HG03521 (cell line): Measurements from ENCODE around the gene B3GALNT2.
A peak's percentile ranks its signal among the peaks of the same experiment; 100 is the strongest.
"Not testable (repeated sequence)": the region's sequence is repeated elsewhere in the genome, so short reads cannot be mapped to it uniquely, and the experiment has no call there.

ENCODE experiments used
- ATAC-seq: cut with Tn5 transposase; IDR thresholded peaks from one replicate; pipeline ENCODE4 v1.9.1; 2021; ENCODE audit warnings: mild to moderate bottlenecking, moderate library complexity; ENCODE audit not compliant: unreplicated experiment

Gene B3GALNT2

DNA sequence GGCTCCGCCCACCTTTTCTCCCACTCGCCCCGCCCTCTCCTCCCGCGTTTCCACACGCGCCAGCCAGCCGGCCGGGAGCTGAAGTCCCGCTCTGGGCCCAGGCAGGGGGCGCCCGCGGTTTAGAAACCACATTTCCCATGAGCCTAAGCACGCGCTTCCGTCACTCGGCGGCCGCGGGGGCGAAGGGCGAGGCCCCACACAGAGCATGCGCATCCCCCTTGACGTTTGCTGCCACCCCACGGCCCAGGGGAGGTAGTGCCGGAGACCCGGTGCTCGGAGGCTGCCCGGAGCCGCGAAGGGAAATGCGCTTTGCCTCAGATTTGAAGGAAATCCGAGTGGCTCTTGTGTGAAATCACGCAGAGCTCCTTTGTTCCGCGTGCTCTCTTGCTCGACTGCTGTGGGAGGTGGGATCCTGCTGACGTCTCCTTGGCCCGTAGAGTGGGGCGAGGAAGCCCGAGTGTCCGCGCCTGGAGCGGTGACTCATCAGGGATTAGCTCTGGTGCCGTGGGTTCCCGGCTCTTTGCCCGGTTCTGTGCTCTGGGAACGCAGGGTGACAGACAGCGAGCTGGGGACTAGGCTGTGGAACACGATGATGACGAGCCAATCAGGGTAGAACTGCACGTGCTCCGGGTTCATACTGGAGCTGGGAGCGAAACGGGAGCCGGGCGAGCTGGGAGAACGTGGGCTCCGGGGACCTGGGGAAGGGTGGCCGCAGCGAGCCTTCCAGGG, 406 bp upstream of the B3GALNT2 start:
- ATAC-seq, result peak; percentile 74

- ATAC-seq, result peak; percentile 4
Measured at GRCh38 chr1:235503403-235504121, 690 bp downstream of the B3GALNT2 start.

GRCh38 chr1:235502601-235503402, 1.4 kb downstream of the B3GALNT2 start:
- ATAC-seq, result no peak

DNA sequence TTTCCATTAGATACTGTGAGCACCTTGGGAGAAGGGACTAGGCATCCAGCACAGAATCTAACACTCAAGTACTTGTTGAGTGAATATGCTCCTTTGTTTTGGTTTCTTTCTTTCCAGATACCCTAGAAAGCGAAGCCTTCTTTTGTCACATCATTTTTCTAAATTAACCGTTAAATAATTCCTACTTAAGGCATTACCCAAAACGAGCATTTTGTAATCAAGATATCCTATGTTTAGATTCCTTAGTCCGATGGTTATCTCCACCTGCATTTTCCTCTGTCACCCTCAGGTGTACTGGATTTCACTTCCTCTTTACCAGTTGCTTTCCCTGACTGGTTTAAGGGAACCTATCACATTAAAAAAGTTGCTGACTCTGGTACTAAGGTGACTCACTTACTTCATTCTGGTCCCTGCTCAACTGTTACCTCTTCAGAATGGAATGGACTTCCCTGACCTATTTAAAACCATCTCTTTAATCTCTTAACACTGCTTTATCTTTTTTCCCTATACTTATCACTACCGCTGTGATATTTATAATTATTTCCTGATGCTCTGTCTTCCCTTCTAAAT, 3.2 kb downstream of the B3GALNT2 start:
- ATAC-seq, result no peak

DNA sequence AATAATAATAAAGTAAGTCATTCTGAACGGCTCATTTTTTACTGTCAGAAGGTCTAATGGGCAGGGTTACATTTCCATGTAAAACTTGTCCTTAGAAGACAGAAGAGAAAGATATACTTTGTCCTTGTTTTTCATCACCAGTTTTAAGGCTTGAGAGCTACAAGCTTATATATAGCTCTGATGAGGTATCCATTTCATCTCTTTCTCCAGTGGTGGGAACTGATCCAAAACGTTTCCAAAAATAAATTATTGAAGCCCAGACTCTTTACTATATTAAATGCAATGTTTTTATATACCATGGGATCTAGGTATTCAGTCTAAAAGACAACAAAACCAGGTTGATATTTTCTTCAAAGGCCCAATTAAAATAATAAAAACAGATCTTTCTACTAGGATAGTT, 8.7 kb downstream of the B3GALNT2 start:
- no peak for ATAC-seq

GRCh38 chr1:235495030-235495429, 9.2 kb downstream of the B3GALNT2 start:
- no peak for ATAC-seq

- no peak for ATAC-seq
Measured at GRCh38 chr1:235494531-235494930, 9.7 kb downstream of the B3GALNT2 start.

DNA sequence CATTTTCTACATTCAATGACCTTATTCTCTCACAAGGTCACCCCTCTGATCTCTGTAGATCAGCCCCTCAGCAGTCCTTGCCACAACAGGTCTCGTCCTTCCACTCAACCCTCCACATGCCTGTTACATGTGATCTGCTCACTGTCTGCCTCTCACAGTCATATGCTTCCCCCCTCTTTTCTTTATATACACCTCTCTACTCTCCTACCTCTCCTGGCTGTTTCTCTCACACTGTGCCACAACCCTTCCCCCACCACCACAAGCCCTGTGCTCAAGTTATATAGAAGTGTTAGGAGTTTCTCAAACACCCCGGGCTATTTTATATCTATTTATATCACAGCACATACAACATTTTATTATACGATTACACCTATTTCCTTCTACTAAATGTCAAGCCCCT, 12.6 kb downstream of the B3GALNT2 start:
- ATAC-seq, result no peak

GRCh38 chr1:235486321-235486720, 17.9 kb downstream of the B3GALNT2 start:
- no peak for ATAC-seq

- no peak for ATAC-seq
Measured at GRCh38 chr1:235485558-235485957, 18.7 kb downstream of the B3GALNT2 start.

DNA sequence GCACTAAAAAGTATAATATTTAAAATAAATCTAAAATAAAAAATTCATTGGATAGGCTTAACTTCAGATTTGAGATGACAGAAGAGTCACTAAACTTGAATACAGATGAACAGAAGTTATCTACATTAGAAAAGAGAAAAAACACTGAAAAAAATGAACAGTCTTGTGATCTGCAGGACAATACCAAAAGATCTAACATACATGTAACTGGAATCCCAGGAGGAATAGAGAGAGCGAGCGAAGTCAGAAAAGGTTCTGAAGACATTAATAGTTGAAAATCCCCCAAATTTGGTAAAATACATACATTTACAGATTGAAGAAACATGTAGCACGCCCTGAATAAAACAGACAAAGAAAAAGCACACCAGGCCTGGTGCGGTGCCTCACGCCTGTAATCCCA, 21.2 kb downstream of the B3GALNT2 start:
- no peak for ATAC-seq

DNA sequence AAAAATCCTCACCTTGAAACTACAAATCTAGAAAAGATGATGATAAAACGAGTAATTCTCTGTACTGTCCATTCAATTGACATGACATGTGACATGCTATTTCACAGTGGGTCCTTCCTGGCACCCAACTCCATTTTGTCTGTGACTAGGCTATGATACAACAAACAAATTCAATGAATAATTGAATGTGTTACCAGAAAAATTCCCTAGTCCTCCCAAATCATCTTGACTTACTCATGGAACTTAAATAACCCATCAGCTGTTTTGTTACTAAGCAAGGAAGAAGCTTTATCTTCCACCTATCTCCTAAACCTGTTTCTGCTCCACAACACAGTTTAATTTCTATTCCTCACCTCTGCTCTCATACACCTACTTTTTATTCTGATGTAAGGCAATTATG, 30.4 kb downstream of the B3GALNT2 start:
- ATAC-seq, result no peak

GRCh38 chr1:235470741-235471439, 33.4 kb downstream of the B3GALNT2 start:
- no peak for ATAC-seq

DNA sequence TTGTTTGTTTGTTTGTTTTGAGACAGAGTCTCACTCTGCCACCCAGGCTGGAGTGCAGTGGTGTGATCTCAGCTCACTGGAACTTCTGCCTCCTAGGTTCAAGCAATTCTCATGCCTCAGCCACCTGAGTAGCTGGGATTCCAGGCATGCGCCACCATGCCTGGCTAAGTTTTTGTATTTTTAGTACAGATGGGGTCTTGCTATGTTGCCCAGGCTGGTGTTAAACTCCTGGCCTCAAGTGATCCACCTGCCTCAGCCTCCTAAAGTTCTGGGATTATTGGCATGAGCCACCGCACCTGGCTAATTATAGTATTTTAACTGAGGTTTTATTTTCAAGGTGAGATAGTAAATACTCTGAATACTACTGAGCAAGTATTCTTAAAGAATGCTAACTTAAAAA, 34.4 kb downstream of the B3GALNT2 start:
- not testable (repeated sequence) for ATAC-seq

DNA sequence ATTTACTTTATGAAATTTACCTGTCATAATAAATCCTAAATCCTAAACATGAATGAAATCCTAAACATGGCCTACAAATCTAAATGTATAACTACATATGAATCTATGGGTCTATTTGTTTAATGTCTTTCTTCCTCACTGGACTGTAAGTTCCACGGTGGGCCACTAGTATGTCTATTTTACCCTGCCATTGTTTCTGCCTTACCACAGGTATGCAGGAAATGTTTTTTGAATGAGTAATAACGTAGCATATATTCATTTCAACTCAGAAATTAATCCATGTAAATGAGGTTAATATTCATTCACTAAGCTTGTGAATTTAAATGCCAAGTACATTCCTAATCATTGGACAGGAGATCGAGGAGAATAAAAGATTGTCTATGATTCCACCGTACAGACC, 35.3 kb downstream of the B3GALNT2 start:
- no peak for ATAC-seq

GRCh38 chr1:235468004-235468403, 36.2 kb downstream of the B3GALNT2 start:
- ATAC-seq, result no peak

DNA sequence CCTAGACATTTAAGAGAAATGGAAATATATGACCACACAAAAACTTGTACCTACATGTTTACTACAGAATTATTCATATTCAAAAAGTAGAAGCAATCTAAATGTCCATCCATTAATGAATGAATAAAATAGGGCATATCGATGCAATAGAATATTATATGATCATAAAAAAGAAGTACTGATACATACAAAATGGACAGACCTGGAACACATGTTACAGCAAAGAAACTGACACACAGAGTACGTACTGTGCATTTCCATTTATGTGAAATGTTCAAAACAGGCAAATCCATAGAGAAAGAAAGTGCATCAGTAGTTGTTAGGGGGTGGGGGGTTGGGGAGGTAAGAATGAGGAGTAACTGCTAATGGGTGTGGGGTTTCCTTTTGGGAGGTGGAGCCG, 39.2 kb downstream of the B3GALNT2 start:
- no peak for ATAC-seq

DNA sequence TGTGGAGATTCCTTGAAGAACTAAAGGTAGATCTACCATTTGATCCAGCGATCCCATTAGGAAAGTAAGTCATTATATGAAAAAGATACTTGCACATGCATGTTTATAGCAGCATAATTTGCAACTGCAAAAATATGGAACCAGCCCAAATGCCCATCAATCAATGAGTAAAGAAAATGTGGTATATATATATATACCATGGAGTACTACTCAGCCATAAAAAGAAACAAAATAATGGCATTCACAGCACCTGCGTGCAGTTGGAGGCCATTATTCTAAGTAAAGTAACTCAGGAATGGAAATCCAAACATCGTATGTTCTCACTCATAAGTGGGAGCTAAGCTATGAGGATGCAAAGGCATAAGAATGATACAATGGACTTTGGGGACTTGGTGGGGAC, 41.4 kb downstream of the B3GALNT2 start:
- not testable (repeated sequence) for ATAC-seq

DNA sequence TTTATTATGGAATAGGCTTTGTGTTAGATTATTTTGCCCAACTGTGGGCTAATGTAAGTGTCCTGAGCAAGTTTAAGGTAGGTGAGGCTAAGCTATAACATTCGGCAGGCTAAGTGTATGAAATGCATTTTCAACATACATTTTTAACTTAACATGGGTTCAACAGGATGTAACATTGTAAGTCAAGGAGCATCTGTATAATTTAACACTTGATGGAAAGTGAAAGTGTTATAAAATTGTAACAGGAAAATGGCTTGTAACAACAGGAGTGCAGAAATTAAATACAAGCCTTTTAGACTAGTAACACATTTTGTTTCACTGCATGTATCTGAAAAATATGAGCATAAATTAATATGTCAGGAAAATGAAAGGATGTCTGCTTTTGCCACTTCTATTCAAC, 42.3 kb downstream of the B3GALNT2 start:
- ATAC-seq, result no peak

GRCh38 chr1:235460770-235461169, 43.5 kb downstream of the B3GALNT2 start:
- no peak for ATAC-seq

DNA sequence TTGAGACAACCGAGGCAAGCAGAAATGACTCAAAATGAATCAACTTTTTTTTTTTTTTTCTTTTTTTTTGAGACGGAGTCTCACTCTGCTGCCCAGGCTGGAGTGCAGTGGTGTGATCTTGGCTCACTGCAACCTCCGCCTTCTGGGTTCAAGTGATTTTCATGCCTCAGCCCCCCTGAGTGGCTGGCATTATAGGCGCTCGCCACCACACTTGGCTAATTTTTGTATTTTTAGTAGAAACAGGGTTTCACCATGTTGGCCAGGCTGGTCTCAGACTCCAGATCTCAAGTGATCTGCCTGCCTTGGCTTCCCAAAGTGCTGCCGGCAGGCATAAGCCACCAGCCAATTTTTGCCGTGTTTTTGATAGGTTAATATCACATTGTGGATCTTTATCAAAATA, 46.4 kb downstream of the B3GALNT2 start:
- not testable (repeated sequence) for ATAC-seq
